CD4-positive, alpha-beta T cell treated with Interleukin-6 at 100 ng/mL for 8 hours (primary cell): Measurements from ENCODE around the gene MOSMO.
"Not testable (repeated sequence)": the region's sequence is repeated elsewhere in the genome, so short reads cannot be mapped to it uniquely, and the experiment has no call there.

Source experiments
- DNase-seq: peaks from one replicate; pipeline ENCODE4 v3.0.0-alpha.2; 2020; ENCODE audit warnings: mixed read lengths, low spot score

The MOSMO gene

DNA sequence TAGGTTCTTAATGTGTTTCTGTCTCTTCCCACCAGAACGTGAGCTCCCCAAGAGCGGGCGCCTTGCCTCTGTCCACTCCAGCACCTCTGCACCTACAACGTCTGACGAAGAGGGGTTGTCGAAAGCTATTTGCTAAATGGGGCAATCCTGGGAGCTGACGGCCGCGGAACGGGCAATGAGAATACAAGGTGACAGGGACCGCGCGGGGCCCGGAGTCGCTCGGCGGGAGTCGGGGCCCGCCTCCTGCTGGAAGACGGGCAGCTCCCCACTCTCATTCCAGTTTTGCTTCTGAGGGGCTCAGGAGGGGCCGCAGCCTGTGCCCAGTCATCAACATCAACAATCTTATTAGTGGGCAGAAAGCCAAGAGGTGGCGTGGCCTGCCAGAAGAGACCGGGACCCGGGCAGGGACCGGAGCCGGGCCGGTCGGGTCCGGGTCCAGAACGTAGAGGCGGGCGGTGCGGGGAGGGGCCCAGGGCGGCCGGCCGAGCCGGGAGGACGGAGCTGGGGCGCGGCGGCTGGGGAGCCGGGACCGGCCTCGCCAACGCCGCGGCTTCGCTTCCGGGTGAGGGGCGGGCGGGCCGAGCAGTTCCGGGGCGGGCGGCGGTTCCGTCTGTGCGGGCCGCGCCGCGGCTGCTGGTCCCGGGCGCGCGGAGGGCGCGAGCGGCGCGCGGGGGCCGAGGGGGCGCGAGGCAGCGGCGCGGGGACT, at the start of gene MOSMO:
TSS of gene MOSMO (plus strand) at position 603 of the 706 bp plus-strand sequence. CDS start 191 bp downstream, outside the sequence.
- DNase-seq, result peak; percentile 62

DNA sequence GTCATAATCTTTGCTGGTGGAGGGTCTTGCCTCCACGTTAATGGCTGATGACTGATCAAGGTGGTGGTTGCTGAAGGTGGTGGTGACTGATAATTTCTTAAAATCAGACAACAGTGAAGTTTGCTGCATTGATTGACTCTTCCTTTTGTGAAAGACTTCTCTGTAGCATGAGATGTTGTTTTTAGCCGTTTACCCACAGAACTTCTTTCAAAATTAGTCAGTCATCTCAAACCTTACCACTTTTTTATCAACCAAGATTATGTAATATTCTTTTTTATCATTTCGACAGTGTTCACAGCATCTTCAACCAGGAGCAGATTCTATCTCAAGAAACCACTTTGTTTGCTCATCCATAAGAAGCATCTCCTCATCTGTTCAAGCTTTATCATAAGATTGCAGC, 48.9 kb upstream of the MOSMO start:
- DNase-seq, result no peak

DNA sequence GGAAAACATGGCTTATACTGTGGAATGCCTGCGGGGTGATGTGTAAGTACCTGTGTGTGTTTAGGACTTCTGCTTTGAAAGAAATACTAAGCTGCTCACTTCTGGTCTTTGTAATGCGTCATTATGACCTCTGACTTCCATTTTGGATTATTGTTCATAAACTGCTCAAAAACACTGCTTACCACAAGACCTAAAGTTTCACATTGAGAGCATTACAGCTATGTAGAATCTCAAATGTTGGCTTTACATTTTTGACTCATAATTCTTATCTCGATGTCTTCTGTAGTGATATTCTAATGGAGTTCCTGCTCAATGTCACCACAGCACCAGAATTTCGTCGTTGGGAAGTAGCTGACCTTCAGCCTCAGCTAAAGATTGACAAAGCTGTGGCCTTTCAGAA, 45.4 kb upstream of the MOSMO start:
- DNase-seq, result no peak

DNA sequence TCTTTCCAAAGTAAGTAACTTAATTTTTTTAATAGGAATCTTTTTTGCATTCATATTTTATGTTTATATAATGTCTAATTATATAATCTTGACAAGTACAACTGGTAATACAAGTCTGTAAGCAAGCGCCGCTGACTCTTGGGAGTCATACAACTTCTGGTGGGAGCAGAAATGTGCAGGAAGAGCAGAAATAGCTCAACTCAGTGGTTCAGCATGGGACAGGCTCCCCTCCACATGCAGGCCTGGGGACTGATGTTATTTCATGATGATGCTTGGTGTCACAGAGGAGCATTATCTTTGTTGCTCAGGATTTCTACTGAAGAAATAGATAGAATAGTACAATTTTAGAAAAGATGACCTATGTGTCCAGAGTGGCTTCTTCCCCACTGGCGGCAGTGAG, 44.0 kb upstream of the MOSMO start:
- DNase-seq, result no peak

DNA sequence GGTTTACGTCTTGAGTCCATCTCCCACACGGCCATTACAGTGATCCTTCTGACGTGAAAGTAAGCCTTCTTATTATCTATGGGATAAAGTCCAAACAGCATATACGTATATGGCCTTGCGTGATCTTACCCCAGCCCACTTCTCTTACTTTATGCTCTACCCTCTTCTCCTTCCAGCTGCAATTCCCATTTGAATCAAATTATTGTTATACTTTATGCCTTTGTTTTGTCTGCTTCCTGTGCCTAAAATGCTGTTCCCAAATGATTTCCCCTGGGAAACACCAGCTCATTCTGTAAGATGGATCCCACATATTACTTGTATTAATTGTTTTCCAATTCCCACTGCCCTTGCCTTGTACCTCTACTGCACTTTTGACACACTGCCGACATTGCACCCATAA, 43.6 kb upstream of the MOSMO start:
- no peak for DNase-seq

DNA sequence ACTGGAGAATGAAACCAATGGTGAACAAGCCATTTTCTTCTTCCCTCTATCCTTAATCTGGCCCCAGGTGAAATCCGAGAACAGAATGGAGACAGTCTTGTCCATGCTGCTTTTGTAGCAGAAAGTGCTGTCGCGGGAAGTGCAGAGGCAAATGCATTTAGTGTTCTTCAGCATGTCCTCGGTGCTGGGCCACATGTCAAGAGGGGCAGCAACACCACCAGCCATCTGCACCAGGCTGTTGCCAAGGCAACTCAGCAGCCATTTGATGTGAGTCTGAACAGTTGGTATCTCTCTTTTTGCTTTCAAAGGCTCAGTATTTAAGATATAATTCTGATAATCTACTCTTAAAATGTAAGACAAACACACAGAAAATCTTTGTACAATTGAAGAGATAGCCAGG, 36.1 kb upstream of the MOSMO start:
- no peak for DNase-seq

DNA sequence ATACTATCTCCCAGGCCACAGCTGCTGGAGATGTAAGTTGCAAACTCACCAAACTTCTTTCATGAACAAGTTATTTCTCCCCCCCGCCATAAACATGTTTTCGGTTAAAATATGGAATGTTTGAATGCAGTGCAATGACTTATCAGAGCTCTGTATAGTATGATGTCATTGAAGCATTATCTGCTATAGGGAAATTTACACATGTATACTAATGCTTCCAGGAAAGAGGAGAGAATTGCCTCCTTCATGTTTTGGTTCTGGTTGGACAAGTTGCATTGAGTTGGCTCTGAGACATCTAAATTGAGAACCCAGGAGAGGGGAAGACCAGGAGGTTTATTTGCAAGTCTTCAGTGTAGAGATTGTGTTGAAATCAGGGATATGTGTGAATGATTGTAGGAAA, 34.0 kb upstream of the MOSMO start:
- no peak for DNase-seq

DNA sequence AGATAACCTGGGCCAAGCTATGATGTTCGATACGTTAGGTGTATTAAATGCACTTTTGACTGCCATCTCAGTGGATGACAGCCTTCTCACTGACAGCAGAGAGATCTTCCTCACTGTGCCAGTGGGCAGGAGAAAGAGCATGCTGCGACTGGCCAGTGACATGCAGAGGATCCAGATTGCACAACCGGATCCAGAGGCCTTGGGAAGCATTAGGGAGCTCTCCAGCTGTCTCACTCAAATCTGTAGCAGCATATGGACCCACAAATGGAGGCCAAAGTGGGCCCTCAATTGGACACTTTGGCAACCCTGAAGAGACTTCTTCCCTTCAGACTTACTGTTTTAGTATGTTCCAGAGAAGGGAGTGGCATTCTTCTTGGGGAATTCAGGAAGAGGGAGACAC, 27.9 kb upstream of the MOSMO start:
- no peak for DNase-seq

DNA sequence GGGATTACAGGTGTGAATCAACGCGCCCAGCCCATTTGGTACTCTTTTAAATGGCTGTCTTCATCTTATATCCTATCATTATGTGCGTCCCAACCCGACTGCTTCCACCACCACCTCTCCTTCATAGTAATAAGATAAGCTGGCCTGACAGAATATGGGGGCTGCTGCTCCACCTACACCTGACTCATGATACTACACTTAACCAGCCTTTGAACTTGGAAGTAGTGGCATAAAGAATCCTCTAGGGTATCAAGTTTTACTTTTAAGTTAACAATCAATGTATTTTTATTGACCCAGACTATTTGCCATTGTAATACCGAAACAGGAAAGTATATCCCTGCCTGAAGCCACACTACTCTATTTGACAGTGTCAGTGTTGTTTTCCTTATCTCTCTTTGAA, 25.8 kb upstream of the MOSMO start:
- DNase-seq, result no peak

DNA sequence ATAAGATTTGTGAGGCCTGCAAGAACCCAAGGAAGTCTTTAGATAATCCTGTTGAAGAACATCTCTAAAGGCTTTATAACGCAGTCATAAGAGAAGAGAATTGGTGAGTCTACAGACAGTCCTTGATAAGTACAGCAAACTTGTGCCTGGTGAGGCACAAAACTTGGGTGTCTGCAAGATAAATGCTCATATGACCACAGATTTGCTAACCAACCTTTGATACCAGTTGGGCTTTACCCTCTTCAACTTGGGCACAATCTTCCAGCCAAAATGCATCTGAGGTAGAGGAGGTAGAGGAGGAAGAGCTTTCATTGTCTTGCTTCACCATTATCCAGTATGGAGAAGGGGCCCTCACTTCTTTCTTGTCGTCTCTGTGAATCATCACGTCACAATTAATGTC, 23.8 kb upstream of the MOSMO start:
- DNase-seq, result no peak

DNA sequence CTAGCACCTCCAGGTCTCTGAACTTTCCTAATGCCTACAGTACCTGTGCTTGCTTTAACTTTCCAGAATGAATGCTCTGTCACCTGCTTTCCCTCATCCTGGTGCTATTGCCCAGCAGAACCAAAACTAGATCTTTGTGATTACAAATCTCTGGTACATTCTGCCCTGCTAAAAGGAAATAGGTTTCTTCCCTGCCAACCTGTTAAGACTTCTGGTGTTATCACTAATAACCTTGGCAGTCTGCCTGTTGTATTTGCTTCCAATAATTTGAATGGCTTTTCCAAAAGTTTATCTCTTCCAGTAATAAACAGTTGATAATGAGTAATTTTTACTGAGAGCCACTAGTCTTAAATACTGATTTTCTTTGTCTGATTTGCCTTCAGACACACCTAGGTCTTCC, 22.4 kb upstream of the MOSMO start:
- DNase-seq, result no peak

DNA sequence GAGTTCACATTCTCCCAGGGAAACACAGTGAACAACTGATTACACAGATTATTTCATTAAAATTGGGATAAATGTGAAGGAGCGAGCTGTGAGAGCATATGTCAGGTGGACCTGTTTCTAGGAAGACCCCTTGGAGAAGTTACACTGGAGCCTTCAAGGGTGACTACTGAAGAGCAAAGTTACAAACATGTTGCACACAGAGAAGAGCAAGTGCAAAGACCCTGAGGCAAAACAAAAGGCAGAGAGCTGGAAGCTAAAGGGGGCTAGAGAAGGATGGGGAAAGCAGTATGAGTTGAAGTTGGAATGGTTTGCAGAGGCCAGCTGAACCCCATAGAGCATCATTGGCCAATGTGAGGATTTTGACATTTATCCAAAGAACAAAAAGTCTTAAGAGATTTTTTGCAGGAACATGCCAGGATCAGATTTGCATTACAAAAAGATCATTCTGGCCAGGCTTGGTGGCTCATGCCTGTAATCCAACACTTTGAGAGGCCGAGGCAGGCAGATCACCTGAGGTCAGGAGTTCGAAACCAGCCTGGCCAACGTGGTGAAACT, 21.1 kb upstream of the MOSMO start:
- DNase-seq, result no peak

DNA sequence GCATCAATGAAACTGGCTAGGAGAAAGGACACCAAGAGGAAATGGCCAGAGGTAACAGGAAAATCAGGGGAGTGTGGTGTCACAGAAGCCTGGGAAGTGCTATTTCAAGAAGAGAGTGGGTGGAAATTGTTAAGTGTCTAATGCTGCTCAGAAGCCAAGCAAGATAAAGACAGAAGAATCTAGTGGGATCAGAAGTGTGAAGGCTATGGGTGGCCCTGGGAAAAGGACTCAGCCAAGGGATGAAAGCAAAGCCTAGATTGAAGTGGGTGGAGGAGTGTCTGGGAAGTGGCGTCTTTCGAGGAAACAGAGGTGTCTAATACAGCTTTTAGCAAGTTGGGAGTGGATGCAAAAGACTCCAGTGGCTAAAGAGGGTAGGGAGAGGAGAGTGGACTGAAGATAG, 20.4 kb upstream of the MOSMO start:
- DNase-seq, result no peak

DNA sequence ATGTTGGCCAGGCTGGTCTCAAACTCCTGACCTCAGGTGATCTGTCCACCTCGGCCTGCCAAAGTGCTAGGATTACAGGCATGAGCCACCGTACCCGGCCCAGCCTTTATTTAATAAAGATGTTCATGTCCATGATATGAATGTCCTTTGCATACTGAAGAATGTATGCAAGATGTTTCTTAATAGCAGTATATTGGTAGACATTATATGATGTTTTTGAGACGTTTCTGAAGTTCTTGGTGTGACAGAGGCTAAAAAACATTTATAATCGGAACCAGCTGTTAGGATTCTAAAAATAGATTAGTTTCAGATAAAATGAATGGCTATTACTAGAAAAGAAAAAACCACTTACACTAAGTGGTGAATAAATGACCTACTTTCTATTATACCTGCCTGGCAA, 18.8 kb upstream of the MOSMO start:
- DNase-seq, result no peak

DNA sequence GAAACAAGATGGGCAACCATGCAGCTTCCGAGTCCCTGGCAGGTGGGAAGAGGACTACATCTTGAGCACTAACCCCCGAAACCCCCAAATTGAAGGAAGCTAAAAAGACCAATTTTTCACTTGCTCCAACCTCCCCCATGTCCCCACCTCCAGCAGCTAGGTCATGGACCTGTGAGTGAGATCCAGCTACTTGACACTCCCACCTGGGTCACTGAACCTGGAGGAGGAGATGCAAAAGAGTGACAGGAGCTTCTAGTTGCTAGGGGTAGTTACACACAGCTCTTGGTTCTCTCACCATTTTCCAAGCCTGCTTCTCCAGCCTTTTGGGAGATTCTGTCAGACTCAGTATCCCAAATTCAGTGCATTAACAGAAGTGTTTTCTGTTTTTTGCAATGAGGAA, 18.2 kb upstream of the MOSMO start:
- DNase-seq, result no peak

DNA sequence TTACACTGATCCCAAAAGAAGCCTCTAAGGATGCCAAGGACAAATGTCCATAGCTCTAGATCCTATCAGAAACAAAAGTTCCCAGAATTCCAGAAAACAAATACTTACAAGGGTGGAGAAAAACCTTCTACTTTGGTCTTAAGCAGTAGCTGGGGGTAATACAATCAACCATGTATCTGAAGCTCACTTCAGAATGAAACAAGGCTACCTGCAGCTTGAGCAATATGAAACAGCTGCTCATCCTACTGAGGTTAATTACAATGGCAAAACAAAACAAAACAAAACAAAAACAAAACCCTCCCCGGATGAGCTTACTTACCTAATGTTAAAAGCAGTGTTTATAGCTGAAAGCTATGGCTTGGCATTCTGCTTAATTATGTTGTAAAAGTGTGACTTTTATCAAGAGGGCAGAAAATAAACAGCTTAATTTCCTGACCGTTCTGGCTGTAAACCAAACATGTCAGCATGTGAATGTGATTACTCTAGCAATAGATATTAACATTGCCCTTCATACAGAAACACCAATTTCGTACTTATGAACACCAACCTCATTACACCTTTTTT, 17.4 kb upstream of the MOSMO start:
- DNase-seq, result no peak

DNA sequence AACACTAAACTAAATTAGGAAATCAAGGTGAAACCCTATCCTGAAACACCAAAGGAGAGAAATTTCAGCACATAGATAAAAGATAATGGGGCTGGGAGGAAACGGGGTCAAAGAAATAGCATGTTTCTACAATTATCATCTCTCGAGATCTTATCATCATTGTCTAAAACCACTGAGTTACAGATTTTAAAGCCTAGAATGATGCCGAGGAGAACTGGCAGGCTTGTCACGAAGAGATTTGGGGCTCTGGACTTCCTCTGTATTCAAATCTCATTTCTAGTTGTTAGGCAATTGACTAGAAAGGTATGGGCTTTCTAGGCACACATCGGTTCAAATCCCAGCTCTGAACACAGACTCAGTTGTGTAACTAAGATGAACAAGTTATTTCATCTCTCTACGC, 16.3 kb upstream of the MOSMO start:
- no peak for DNase-seq

DNA sequence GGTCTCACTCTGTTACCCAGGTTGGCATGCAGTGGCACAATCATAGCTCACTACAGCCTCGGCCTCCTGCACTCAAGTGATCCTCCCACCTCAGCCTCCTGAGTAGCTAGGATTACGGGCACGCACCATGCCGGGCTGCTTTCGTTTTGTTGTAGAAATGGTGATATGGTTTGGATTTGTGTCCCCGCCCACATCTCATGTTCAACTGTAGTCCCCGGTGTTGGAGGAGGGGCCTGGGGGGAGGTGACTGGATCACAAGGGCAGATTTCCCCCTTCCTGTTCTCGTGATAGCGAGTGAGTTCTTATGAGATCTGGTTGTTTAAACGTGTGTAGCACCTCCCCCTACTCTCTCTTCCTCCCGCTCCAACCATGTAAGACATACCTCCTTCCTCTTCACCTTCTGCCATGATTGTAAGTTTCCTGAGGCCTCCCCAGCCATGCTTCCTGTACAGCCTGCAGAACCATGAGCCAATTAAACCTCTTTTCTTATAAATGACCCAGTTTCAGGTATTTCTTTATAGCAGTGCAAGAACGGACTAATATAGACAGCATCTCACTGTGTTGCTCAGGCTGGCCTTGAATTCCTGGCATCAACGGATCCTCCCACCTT, 12.9 kb upstream of the MOSMO start:
- no peak for DNase-seq

DNA sequence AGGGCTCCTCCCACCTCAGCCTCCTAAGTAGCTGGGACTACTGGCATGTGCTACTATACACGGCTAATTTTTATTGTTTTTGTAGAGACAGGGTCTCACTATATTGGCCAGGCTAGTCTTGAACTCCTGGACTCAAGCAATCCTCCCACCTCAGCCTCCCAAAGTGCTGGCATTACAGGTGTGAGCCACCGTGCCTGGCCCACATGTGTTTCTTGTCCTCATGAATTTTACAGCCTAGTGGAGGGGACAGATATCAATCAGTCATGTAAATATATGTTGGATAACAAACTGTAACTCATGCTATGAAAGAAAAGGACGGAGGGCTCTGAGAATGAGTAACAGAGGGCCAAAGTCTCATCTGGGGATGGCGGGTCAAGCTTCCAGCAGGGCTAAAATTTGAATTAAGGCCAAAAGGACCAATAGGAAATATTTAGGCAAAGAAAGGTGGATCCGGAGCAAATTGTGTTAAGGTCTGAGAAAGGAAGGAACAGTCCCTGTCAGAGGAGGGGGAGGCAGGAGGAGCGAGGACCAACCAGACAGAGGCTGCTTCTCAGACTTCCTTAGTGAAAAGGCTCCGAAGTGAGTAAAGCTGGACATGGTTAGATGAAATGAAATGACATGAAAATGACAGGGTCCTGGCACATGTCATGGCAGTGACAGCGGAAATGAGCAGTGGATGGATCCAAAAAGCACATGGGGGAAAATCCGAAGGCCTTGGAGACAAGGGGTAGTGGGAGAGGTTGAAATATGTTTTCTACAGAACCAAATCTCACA, 10.8 kb upstream of the MOSMO start:
- no peak for DNase-seq

DNA sequence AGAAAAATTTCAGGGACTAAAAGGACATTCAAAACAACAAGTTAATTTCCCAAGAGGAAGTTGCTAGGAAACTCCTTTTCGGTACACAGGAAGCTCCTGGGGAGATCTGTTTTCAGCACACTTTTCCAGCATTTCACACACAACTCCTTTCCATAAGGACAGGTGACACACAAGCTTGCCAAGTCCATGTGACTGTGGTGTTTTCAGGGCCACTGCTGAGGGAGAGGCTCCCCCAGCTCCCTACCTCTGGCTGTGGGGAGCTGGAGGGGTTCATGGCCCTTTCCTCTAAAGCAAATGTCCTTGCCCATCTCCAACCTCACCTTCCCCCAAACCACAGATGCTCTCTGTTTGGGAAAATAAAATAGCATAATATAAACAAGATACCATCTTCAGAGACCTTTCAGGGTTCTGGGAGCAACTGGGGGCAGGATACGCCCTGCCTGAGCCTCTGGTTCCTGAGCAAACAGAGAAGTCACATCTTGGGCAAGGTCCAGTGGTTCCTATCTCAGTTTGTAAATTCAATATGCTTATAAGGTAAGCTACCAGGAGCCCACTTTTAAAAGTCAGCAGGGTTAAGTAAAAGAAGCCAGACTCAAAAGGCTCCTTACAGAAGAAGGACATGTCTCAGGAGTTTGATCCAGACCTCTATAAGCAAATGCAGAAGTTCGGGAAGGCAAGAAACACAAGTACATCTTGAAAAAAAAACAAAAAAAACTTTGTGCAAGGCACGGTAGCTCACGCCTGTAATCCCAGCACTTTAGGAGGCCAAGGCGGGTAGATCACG, 10.0 kb upstream of the MOSMO start:
- no peak for DNase-seq

DNA sequence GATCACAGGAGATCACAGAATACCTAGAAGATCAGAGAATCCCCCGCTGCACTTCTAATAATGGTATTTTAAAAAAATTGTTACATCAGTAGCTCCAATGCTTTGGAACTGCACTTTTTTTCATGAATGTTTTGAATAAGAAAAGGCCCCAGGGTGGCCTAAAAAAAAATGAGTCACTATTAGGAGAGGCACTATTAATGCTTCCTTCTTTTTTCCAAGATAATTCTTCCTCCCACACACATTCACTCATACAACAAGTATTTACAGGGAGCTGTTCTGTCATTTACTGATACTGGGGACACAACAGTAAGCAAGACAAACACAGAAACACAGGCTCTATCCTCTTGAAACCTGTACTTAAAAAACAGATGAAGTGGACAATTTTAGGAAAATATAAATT, 6.3 kb upstream of the MOSMO start:
- DNase-seq, result no peak

DNA sequence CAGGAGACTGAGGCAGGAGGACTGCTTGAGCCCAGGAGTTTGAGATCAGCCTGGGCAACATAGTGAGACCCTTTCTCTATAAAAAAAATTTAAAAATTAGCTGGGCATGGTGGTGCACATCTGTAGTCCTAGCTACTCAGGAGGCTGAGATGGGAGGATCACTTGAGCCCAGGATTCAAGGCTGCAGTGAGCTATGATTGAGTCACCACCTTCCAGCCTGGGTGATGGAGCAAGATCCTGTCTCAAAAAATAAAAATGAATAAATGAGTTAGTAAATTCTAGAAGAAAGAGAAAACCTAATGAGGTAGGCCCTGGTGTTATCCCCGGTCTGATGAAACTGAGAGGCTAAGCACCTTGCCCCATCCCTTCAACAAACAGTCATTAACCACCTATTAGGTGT, 5.9 kb upstream of the MOSMO start:
- not testable (repeated sequence) for DNase-seq
